GM18498 (cell line): Measurements from ENCODE around the gene PRM2.
A peak's percentile ranks its signal among the peaks of the same experiment; 100 is the strongest.

Experiments used
- ATAC-seq: cut with Tn5 transposase; IDR thresholded peaks from one replicate; pipeline ENCODE4 v1.9.1; 2021; ENCODE audit warnings: mild to moderate bottlenecking, moderate library complexity; ENCODE audit not compliant: unreplicated experiment

The PRM2 gene, protein sequence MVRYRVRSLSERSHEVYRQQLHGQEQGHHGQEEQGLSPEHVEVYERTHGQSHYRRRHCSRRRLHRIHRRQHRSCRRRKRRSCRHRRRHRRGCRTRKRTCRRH

DNA sequence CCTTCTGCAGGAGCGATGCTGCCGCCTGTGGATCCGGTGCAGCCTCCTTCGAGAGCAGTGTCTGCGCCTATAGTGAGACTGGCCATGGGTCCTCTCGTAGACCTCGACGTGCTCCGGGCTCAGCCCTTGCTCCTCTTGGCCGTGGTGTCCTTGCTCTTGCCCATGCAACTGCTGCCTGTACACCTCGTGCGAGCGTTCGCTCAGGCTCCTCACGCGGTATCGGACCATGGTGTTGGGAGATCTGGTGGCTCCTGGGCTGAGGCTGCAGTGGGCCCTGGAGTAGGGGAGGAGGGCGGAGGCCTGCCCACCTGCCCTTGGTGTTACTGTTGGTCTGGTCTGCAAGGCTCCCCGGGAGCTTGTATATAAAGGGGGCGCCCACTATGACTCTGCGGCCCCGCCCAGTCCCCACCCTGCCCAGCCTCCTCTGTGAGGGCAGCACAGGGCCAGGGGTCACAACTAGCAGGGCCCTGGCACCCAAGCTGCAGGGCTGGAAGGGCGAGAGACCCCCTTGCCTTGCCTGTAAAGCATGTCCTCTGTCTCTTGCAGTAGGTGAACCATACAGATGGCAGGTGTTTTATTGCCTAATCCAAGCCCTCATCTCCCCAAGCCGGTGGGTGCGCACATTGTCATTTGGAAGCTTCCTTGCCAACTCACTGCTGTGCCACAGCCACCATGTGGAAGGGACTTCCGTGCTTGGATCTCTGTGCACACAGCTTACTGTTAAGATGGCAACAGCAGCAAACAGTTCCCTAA is at the start of gene PRM2:
Gene PRM2, minus strand, starts transcription at position 338 of the 753 bp plus-strand sequence. Its CDS starts 110 bp downstream, at position 228.
- ATAC-seq, result no peak

GRCh38 chr16:11325404-11326083 is 49.3 kb upstream of the PRM2 start:
- ATAC-seq, result no peak

DNA sequence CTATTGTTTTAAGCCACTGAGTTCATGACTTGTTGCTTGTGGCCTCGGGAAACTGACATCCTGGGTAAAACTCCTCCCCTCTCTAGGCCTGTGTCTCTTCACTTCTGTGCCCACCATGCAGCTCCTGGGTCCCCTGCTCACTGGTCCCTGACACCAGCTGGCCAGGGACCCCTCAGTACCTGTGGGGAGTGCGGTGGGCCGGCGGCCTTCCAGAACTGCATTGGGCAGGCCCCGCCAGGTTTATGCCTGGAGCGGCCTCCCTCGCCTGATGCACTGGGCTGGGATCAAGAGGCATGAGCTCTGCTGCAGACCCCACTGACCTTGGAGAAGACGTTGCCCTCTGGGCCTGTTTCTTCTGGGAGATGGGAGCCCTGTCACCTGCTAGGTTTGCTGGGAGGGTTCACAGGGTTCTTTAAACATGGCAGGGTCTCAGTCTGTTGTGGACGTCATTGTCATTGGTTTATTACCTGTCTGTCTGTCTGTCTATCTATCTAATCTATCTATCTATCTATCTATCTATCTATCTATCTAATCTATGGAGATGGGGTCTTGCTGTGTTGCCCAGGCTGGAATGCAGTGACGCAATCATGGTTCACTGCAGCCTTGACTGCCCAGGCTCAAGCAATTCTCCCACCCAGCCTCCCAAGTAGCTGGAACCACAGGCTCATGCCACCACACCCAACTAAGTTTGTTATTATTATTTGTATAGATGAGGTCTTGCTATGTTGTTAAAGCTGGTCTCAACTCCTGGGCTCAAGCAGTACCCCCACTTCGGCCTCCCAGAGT is 47.5 kb upstream of the PRM2 start:
- no peak for ATAC-seq

- no peak for ATAC-seq
Observed at GRCh38 chr16:11322823-11323222, 46.5 kb upstream of the PRM2 start.

GRCh38 chr16:11321662-11322061 is 45.4 kb upstream of the PRM2 start:
- no peak for ATAC-seq

DNA sequence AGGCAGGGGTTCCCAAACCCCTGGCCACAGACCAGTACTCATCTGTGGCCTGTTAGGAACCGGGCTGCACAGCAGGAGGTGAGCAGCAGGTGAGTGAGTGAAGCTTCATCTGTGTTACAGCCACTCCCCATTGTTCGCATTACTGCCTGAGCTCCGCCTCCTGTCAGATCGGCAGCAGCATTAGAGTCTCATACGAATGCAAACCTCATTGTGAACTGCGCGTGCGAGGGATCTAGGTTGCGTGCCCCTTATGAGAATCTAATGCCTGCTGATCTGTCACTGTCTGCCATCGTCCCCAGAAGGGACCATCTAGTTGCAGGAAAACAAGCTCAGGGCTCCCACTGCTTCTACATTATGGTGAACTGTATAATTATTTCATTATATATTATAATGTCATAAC is 43.9 kb upstream of the PRM2 start:
- no peak for ATAC-seq

DNA sequence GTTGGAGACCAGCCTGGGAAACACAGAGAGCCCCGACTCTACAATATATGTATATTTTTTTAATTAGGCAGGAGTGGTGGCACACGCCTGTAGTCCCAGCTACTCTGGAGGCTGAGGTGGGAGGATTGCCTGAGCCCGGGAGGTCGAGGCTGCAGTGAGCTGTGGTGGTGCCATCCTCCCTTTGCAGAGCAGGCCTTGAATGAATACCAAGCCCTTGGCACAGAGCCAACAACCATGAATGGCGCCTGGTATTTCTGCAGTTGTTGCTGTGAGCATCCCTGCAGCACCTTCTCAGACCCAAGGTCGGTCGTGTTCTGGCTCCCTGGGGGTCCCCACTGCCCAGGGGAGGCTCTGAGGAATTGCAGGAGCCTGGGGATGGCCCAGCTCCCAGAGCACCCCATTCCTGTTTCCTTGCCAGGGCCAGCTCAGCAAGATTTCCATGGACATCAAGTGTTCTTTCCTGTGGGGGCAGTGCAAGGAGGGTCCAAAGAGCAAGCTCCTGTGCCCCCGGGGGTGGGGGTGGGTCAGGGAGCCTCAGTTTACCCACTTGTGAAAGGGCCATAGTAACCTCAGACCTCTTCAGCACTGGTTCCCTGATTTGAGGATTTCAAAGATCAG is 43.4 kb upstream of the PRM2 start:
- ATAC-seq, result no peak

GRCh38 chr16:11318817-11319216 is 42.5 kb upstream of the PRM2 start:
- no peak for ATAC-seq

- no peak for ATAC-seq
Observed at GRCh38 chr16:11316331-11317015, 40.2 kb upstream of the PRM2 start.

DNA sequence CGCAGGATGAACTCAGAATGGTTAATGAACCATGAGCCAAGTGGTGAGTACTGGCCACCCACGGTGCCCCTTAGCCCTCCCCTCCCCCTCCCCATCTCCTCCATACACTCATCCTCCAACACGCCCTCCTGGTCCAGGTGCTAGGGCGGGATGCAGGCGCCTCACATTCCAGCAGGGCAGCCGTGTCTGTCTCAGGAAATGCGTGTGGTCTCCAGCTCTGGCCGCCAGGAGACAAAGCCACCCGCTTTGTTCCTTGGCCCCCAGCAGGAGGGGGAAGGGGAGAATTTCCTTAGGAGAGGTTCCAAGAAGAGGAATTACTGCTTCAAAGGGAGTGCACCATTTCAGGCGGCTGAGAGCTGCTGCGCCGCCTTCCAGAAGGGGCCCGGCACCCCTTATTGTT is 39.2 kb upstream of the PRM2 start:
- ATAC-seq, result no peak

GRCh38 chr16:11314309-11314894 is 38.1 kb upstream of the PRM2 start:
- no peak for ATAC-seq

DNA sequence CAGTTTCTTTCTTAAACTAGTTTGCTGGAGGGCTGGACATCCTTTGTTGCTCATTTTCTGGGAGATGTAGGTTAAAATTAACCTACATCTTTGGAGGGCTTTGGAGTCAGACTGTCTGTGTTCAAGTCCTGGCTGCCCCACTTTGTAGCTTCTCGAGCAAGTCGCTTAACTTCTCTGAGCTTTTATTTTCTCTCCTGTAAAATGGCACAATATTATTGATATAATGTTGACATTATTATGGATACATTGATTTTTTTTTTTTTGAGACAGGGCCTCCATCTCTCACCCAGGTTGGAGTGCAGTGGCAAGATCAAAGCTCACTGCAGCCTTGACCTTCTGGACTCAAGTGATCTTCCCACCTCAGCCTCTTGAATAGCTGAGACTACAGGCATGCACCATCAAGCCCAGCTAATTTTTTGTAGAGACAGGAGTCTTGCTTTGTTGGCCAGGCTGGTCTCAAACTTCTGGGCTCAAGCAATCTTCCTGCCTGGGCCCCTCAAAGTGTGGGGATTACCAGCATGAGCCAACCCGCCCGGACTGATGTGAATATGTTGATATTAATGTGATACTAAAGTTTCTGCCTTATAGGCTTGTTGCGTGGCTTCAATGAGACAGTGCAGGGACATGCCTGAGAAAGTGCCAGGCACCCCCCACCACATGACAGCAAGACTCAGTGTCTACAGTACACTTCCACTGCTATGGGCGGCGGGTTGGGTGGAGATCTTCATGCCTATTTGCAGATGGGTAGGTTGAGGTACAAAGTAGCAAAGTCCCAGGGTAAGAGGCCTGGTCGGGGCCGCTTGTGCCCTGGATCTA is 37.4 kb upstream of the PRM2 start:
- no peak for ATAC-seq

DNA sequence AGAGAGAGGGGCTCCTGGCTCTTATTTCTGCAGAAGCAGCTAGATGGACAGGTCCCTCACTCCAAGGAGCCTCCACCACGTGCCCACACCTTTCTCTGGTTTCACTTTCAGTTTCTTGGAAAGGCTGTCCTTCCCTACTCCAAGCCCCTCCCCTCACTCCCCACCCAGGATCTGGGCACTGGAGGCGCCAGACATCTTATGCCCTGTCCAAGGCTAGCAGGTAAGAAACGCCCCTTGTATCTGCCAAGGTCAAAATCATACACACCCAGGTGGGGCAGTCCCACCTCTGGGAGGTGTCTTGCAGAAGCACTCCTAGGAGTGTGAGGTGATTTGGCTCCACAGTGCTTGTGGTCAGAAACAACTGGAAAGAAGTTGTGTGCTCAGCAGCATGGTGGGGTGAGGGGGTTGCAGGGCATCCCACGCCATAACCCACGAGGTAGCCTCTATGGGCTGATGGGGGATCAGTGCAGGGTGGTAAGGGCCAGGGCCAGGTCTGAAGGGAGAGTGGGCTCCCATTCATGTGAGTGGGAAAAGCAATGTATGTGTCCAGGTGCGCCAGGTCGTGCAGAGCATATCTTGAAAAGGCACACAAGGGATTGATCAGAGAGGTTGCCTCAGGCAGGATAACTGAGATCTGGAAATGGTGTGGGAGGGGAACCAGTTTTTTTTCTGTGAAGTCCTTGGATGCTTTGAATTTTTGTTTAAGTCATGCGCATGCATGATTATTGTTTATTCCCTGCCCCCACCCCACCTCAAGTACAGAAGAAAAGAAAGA is 36.6 kb upstream of the PRM2 start:
- ATAC-seq, result no peak

- ATAC-seq, result no peak
Observed at GRCh38 chr16:11310997-11311561, 34.8 kb upstream of the PRM2 start.

DNA sequence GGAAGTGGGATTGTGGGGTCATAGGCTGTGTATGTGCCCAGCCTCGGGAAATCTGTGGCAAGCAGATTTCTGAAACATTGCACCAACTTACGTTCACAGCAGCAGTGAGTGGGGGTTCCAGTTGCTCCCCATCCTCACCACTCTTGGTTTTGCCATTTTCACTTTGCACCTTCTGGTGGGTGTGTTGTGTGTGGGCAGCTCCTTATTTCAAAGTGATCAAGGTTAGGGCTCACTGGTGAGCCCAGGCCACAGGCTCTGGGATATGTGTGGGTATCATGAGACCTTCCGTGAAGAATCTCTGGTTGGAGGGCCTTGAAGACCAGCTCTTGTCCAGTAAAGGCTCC is 34.3 kb upstream of the PRM2 start:
- no peak for ATAC-seq

GRCh38 chr16:11309895-11310633 is 33.8 kb upstream of the PRM2 start:
- ATAC-seq, result peak; percentile 48

GRCh38 chr16:11308493-11309283 is 32.4 kb upstream of the PRM2 start:
- ATAC-seq, result peak; percentile 26
